Endothelial cell of umbilical vein (primary cell): ENCODE data around the gene CD300LD. TPM values are rescaled to one million over a fixed set of nuclear protein-coding genes. Genes with fewer than 3 reads are reported as not detected.

Experiments used
- BruUV-seq: library from RNA; stranded (reverse); fragments of 400-500 nt; replicated peaks from 2 replicates; lab custom pipeline; 2021; lab: Mats Ljungman, UMichigan
- CTCF ChIA-PET: fragments of 300-600, 350-600 bp; sonication (Branson Sonifier 250); formaldehyde crosslinking; loops from one replicate; lab custom pipeline; 2021; ENCODE audit warnings: antibody characterized with exemption, inconsistent platforms; lab: Charles Lee
- POLR2A ChIA-PET: fragments of 300-600, 350-600 bp; sonication (Branson Sonifier 250); formaldehyde crosslinking; loops from one replicate; lab custom pipeline; 2021; ENCODE audit warnings: antibody characterized with exemption, inconsistent platforms; lab: Charles Lee
- DNase-seq: peaks from one replicate; pipeline ENCODE4 v3.0.0-alpha.2; 2011; ENCODE audit warnings: low read depth, low spot score
- FAIRE-seq: peaks from 2 replicates; lab custom pipeline; 2011; peaks lifted over from hg19 to GRCh38; lab: Jason Lieb, UNC
- H2AFZ ChIP-seq: 2 replicates; pipeline ENCODE4 v1.6.0; 2012; ENCODE audit warnings: low read depth, low read length, control low read depth, inconsistent platforms
- H3K27ac ChIP-seq: 2 replicates; pipeline ENCODE4 v1.5.1; 2011; ENCODE audit warnings: low read depth, mild to moderate bottlenecking, control low read depth, low read length, moderate library complexity; ENCODE audit not compliant: insufficient read depth
- H3K27me3 ChIP-seq, 2 experiments: 2 replicates each; pipeline versions ENCODE4 v1.6.0 to v1.6.1; 2011; ENCODE audit warnings: low read length in 2 of 2, mixed read lengths in 1 of 2; ENCODE audit not compliant: control insufficient read depth in 2 of 2, insufficient read depth in 2 of 2
- H3K36me3 ChIP-seq, 2 experiments: 2 replicates in 1 of 2; 3 replicates in 1 of 2; pipeline ENCODE4 v1.5.1; 2011; ENCODE audit warnings: low read length in 2 of 2, mild to moderate bottlenecking in 1 of 2, moderate library complexity in 1 of 2; ENCODE audit not compliant: control insufficient read depth in 2 of 2, insufficient read depth in 2 of 2; ENCODE audit errors: extremely low read depth in 1 of 2
- H3K4me1 ChIP-seq: 3 replicates; pipeline ENCODE4 v1.5.1; 2011; ENCODE audit warnings: mild to moderate bottlenecking, low read length; ENCODE audit not compliant: control insufficient read depth, insufficient read depth; ENCODE audit errors: extremely low read depth
- H3K4me2 ChIP-seq: 2 replicates; pipeline ENCODE4 v1.6.1; 2011; ENCODE audit warnings: low read length, control low read depth, mixed read lengths; ENCODE audit not compliant: insufficient read depth
- H3K4me3 ChIP-seq, 3 experiments: fragments of 200-600 bp in 1 of 3; sonication (generic), shearing (Covaris generic) in 1 of 3; replicated peaks in 1 of 3; 2 replicates each; pipeline ENCODE4 v1.5.1; 2011 to 2016; ENCODE audit warnings: control low read depth in 3 of 3, low read length in 3 of 3, mild to moderate bottlenecking in 2 of 3, inconsistent platforms in 1 of 3, low read depth in 1 of 3, moderate library complexity in 1 of 3; ENCODE audit not compliant: insufficient read depth in 1 of 3
- H3K79me2 ChIP-seq: 2 replicates; pipeline ENCODE4 v1.6.0; 2012; ENCODE audit warnings: low read length, inconsistent platforms; ENCODE audit not compliant: control insufficient read depth, insufficient read depth
- H3K9ac ChIP-seq: replicated peaks from 2 replicates; pipeline ENCODE3; 2011; ENCODE audit warnings: low read length, control low read depth; ENCODE audit not compliant: insufficient read depth; ENCODE audit errors: extremely low read depth
- H3K9me1 ChIP-seq: replicated peaks from 3 replicates; pipeline ENCODE4 v1.6.0; 2011; ENCODE audit warnings: mild to moderate bottlenecking, low read length; ENCODE audit not compliant: control insufficient read depth, insufficient read depth; ENCODE audit errors: extremely low read depth
- H3K9me3 ChIP-seq: replicated peaks from 2 replicates; pipeline ENCODE4 v1.5.1; 2012; ENCODE audit warnings: low read length, inconsistent platforms; ENCODE audit not compliant: control insufficient read depth, insufficient read depth
- H4K20me1 ChIP-seq: replicated peaks from 2 replicates; pipeline ENCODE3; 2011; ENCODE audit warnings: mild to moderate bottlenecking, low read length; ENCODE audit not compliant: control insufficient read depth, insufficient read depth; ENCODE audit errors: extremely low read depth
- EZH2 ChIP-seq: IDR thresholded peaks from 2 replicates; pipeline ENCODE4 v1.6.1; 2012; ENCODE audit warnings: borderline replicate concordance, low read depth, mild to moderate bottlenecking, moderate library complexity, low read length, inconsistent platforms; ENCODE audit not compliant: severe bottlenecking
- FOS ChIP-seq: IDR thresholded peaks from 2 replicates; pipeline ENCODE4 v1.6.1; 2011; ENCODE audit warnings: mild to moderate bottlenecking, low read length, moderate library complexity, borderline replicate concordance; ENCODE audit not compliant: insufficient read depth
- GATA2 ChIP-seq: IDR thresholded peaks from 2 replicates; pipeline ENCODE4 v1.7.0; 2011; ENCODE audit warnings: low read depth, mild to moderate bottlenecking, moderate library complexity, mixed read lengths, low read length; ENCODE audit not compliant: insufficient read length, insufficient read depth
- JUN ChIP-seq: IDR thresholded peaks from 2 replicates; pipeline ENCODE4 v1.6.1; 2011; ENCODE audit warnings: borderline replicate concordance, low read depth; ENCODE audit not compliant: insufficient read length, insufficient read depth
- MYC ChIP-seq: IDR thresholded peaks from one replicate; pipeline ENCODE4 v1.6.1; 2011; ENCODE audit warnings: mild to moderate bottlenecking, low read depth, low read length
- POLR2A ChIP-seq: IDR thresholded peaks from 2 replicates; pipeline ENCODE4 v1.6.1; 2012; ENCODE audit warnings: low read depth, mild to moderate bottlenecking, control low read depth, low read length
- POLR2AphosphoS5 ChIP-seq: IDR thresholded peaks from 2 replicates; pipeline ENCODE4 v1.6.1; 2012; ENCODE audit warnings: low read depth, mild to moderate bottlenecking, control low read depth, low read length, moderate library complexity; ENCODE audit not compliant: insufficient read depth
- dilution Hi-C: fragments of 300-500 bp; cut with MboI; formaldehyde crosslinking; loops from one replicate; pipeline ENCODE4 v1.15.0; 2019; ENCODE audit warnings: low sequenced_read_pairs; ENCODE audit not compliant: extremely low pct_ligation_motif_present
- intact Hi-C: fragments of 100-400 bp; cut with micrococcal nuclease; formaldehyde crosslinking; loops from one replicate; pipeline ENCODE4 v1.10.0; 2022
- polyA plus RNA-seq, 4 experiments: library from polyadenylated mRNA; depleted of rRNA in 3 of 4; stranded (reverse) in 3 of 4; unstranded in 1 of 4; fragments of >200 nt; gene quantifications; 2 replicates each; pipeline versions ENCODE4 v1.2.1 to v1.2.3, GENCODE V29; 2011 to 2012; ENCODE audit warnings: missing spikeins in 1 of 4
- total RNA-seq: library from RNA; stranded (reverse); gene quantifications from 2 replicates; pipeline ENCODE4 v1.2.3, GENCODE V29; 2021
- TF ChIP-seq, protein P1 (sequence below), 2 donors: IDR thresholded peaks; 1 replicate in 1 of 2; 2 replicates in 1 of 2; pipeline ENCODE4 v1.5.1; 2011; ENCODE audit warnings: low read length in 2 of 2, mild to moderate bottlenecking in 2 of 2, moderate library complexity in 2 of 2, control low read depth in 1 of 2, inconsistent platforms in 1 of 2, low read depth in 1 of 2; ENCODE audit not compliant: insufficient read depth in 1 of 2; ENCODE audit errors: extremely low read depth in 1 of 2
- TF ChIP-seq, protein P2 (sequence below): IDR thresholded peaks from 2 replicates; pipeline ENCODE4 v1.6.1; 2011; ENCODE audit not compliant: insufficient read depth, insufficient read length

The CD300LD gene
- total and polyA plus RNA-seq, 2 donors (not counting 3 experiments of a cell fraction or from before 2014, with no cell fraction given), result not detected

DNA sequence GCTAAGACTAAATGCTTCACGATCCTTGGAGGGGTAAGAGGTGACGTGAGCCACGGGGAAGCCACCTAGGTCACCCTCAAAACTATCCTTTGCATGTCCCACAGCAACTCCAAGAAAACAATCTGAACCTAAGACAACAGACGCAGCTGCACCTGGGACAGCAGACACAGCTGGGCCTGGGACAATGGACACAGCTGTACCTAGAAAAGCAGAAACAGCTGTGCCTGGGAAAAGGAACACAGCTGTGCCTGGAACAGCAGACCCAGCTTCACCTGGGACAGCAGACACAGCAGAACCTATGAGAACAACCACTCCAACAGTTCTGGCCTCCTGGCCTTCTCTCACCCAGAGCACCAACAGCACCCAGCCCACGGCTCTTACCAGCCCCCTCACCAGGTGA is 11.7 kb upstream of the CD300LD start:
- no peak for FAIRE-seq
- no TSS peak for BruUV-seq

More for the DNA sequence above, 11.7 kb upstream of the CD300LD start:
- intact Hi-C loops, result no loop called here
- Histone ChIP-seq H3K27ac (no peak overlapping the region), H3K9me3 (no peaks in the 10 kb centered on the region), H3K4me2 (no peak overlapping the region), H3K27me3 (no peaks in the 10 kb centered on the region), H3K4me1 (no peaks in the 10 kb centered on the region), H3K9ac (no peak overlapping the region), H3K9me1 (no peaks in the 10 kb centered on the region), H4K20me1 (no peaks in the 10 kb centered on the region), H2AFZ (no peak overlapping the region), H3K79me2 (no peaks in the 10 kb centered on the region), H3K4me3 (no peak overlapping the region), H3K36me3 (no peaks in the 10 kb centered on the region)
- no peak for DNase-seq
- dilution Hi-C loops, result no loop called here
- ChIA-PET CTCF (interaction anchor here (1.0 to 2.4 kb wide), 4 partner anchors 225 to 1173 kb away, joined by 3 to 11 read pairs (median 3); no protein-coding TSS in a partner anchor), POLR2A (no interaction called here)
- TF ChIP-seq FOS (no peak), JUN (no peak), MYC (no peak), POLR2A (no peak), POLR2AphosphoS5 (no peak), EZH2 (no peak), GATA2 (no peak)
- TF ChIP-seq, protein P1, sequence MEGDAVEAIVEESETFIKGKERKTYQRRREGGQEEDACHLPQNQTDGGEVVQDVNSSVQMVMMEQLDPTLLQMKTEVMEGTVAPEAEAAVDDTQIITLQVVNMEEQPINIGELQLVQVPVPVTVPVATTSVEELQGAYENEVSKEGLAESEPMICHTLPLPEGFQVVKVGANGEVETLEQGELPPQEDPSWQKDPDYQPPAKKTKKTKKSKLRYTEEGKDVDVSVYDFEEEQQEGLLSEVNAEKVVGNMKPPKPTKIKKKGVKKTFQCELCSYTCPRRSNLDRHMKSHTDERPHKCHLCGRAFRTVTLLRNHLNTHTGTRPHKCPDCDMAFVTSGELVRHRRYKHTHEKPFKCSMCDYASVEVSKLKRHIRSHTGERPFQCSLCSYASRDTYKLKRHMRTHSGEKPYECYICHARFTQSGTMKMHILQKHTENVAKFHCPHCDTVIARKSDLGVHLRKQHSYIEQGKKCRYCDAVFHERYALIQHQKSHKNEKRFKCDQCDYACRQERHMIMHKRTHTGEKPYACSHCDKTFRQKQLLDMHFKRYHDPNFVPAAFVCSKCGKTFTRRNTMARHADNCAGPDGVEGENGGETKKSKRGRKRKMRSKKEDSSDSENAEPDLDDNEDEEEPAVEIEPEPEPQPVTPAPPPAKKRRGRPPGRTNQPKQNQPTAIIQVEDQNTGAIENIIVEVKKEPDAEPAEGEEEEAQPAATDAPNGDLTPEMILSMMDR (IDR thresholded peaks at IDR 0.05; ENCODE audit: extremely low read depth in 1 of 2, insufficient read depth in 1 of 2, low read depth in 1 of 2, low read length in 2 of 2), result no peak
- TF ChIP-seq, protein P2, sequence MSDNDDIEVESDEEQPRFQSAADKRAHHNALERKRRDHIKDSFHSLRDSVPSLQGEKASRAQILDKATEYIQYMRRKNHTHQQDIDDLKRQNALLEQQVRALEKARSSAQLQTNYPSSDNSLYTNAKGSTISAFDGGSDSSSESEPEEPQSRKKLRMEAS, result no peak
